CD14-positive monocyte (primary cell): ENCODE measurements around the gene PHC1. TPM values are rescaled to one million over a fixed set of nuclear protein-coding genes. Genes with fewer than 3 reads are reported as not detected.
"Not testable (repeated sequence)": the region's sequence is repeated elsewhere in the genome, so short reads cannot be mapped to it uniquely, and the experiment has no call there.

ENCODE experiments used
- DNase-seq, 3 donors: peaks; one replicate each; pipeline ENCODE4 v3.0.0-alpha.2; 2011 to 2022
- H2AFZ ChIP-seq: 2 replicates; pipeline ENCODE4 v1.6.0; 2012; ENCODE audit warnings: mild to moderate bottlenecking, low read depth, low read length, inconsistent platforms; ENCODE audit not compliant: insufficient read depth, poor library complexity, severe bottlenecking
- H3K27ac ChIP-seq, 2 donors: 1 replicate in 1 of 2; 2 replicates in 1 of 2; pipeline ENCODE4 v1.5.1; 2012 to 2013; ENCODE audit warnings: low read length in 2 of 2, control low read depth in 1 of 2, inconsistent platforms in 1 of 2, low read depth in 1 of 2, mild to moderate bottlenecking in 1 of 2
- H3K27me3 ChIP-seq, 2 donors: one replicate each; pipeline versions ENCODE4 v1.6.0 to v1.6.1; 2011 to 2013; ENCODE audit warnings: low read length in 2 of 2; ENCODE audit not compliant: control insufficient read depth in 2 of 2, insufficient read depth in 2 of 2
- H3K36me3 ChIP-seq, 2 donors: replicated peaks in 1 of 2; 1 replicate in 1 of 2; 2 replicates in 1 of 2; pipeline versions ENCODE4 v1.5.1 to v1.6.1; 2012 to 2013; ENCODE audit warnings: low read length in 2 of 2, control low read depth in 1 of 2, inconsistent platforms in 1 of 2, mild to moderate bottlenecking in 1 of 2; ENCODE audit not compliant: insufficient read depth in 2 of 2, control insufficient read depth in 1 of 2
- H3K4me1 ChIP-seq, 2 donors: 1 replicate in 1 of 2; 2 replicates in 1 of 2; pipeline versions ENCODE4 v1.5.1 to v1.6.1; 2012 to 2013; ENCODE audit warnings: low read length in 2 of 2, control low read depth in 1 of 2, inconsistent platforms in 1 of 2, mild to moderate bottlenecking in 1 of 2, moderate library complexity in 1 of 2; ENCODE audit not compliant: insufficient read depth in 2 of 2, control insufficient read depth in 1 of 2
- H3K4me2 ChIP-seq: replicated peaks from 2 replicates; pipeline ENCODE3; 2012; ENCODE audit warnings: low read length, moderate library complexity, mild to moderate bottlenecking; ENCODE audit not compliant: poor library complexity, severe bottlenecking; ENCODE audit errors: extremely low read depth
- H3K4me3 ChIP-seq, 3 experiments: fragments of 200-600 bp in 1 of 3; sonication (generic) in 1 of 3; replicated peaks in 1 of 3; 1 replicate in 2 of 3; 2 replicates in 1 of 3; pipeline ENCODE4 v1.5.1; 2011 to 2013; ENCODE audit warnings: low read length in 3 of 3, mild to moderate bottlenecking in 3 of 3, control low read depth in 2 of 3, low read depth in 2 of 3, inconsistent platforms in 1 of 3, moderate library complexity in 1 of 3
- H3K79me2 ChIP-seq: 2 replicates; pipeline ENCODE4 v1.6.0; 2012; ENCODE audit warnings: mild to moderate bottlenecking, control low read depth, inconsistent platforms, low read length, moderate library complexity; ENCODE audit not compliant: insufficient read depth
- H3K9ac ChIP-seq: 2 replicates; pipeline ENCODE4 v1.6.0; 2017; ENCODE audit warnings: low read length, mild to moderate bottlenecking; ENCODE audit not compliant: insufficient read depth, poor library complexity, severe bottlenecking
- H3K9me3 ChIP-seq, 2 donors: replicated peaks in 1 of 2; 1 replicate in 1 of 2; 2 replicates in 1 of 2; pipeline versions ENCODE4 v1.5.1 to v1.6.1; 2012 to 2013; ENCODE audit warnings: low read length in 2 of 2, control low read depth in 1 of 2; ENCODE audit not compliant: control insufficient read depth in 1 of 2, insufficient read depth in 1 of 2
- H4K20me1 ChIP-seq: 2 replicates; pipeline ENCODE4 v1.6.0; 2012; ENCODE audit warnings: mild to moderate bottlenecking, low read length, control low read depth, moderate library complexity; ENCODE audit not compliant: insufficient read depth
- H3K27ac Mint-ChIP-seq, 7 donors: one replicate each; pipeline ENCODE4 v1.8.0; 2020; ENCODE audit warnings: mild to moderate bottlenecking in 7 of 7, mixed read lengths in 7 of 7, moderate library complexity in 6 of 7, inconsistent platforms in 2 of 7
- H3K27me3 Mint-ChIP-seq, 3 donors: one replicate each; pipeline ENCODE4 v1.8.0; 2021 to 2022; ENCODE audit warnings: low read depth in 3 of 3, mild to moderate bottlenecking in 3 of 3, mixed read lengths in 3 of 3, moderate library complexity in 3 of 3, inconsistent platforms in 1 of 3
- H3K36me3 Mint-ChIP-seq, 2 donors: one replicate each; pipeline ENCODE4 v1.8.0; 2020; ENCODE audit warnings: mixed read lengths in 2 of 2, inconsistent platforms in 1 of 2, mild to moderate bottlenecking in 1 of 2
- H3K4me1 Mint-ChIP-seq: one replicate; pipeline ENCODE4 v1.8.0; 2020; ENCODE audit warnings: mild to moderate bottlenecking, mixed read lengths
- H3K4me3 Mint-ChIP-seq, 2 donors: one replicate each; pipeline ENCODE4 v1.8.0; 2020; ENCODE audit warnings: mild to moderate bottlenecking in 2 of 2, mixed read lengths in 2 of 2, moderate library complexity in 1 of 2
- H3K9me3 Mint-ChIP-seq, 7 donors: one replicate each; pipeline ENCODE4 v1.8.0; 2020 to 2022; ENCODE audit warnings: mixed read lengths in 7 of 7, mild to moderate bottlenecking in 6 of 7, moderate library complexity in 6 of 7, inconsistent platforms in 2 of 7
- WGBS: methylation state at CpG from one replicate; pipeline ENCODE4 v1.1.5; 2013; ENCODE audit warnings: missing lambda C conversion rate; ENCODE audit not compliant: insufficient coverage; 5-methylcytosine and 5-hydroxymethylcytosine counted together
- intact Hi-C, 2 donors: fragments of 100-400 bp; cut with micrococcal nuclease; formaldehyde crosslinking; loops; one replicate each; pipeline versions ENCODE4 v1.15.0 to v1.15.1; 2023
- polyA plus RNA-seq, 3 donors: library from polyadenylated mRNA; depleted of rRNA in 1 of 3; unstranded in 2 of 3; stranded (reverse) in 1 of 3; fragments of 300-500 nt in 2 of 3; fragments of >200 nt in 1 of 3; fragmentation: Illumina TruSeq in 2 of 3; gene quantifications; 1 replicate in 2 of 3; 2 replicates in 1 of 3; pipeline ENCODE4 v1.2.3, GENCODE V29; 2012 to 2021
- TF ChIP-seq, protein P1 (sequence below): fragments of 200-600 bp; IDR thresholded peaks from one replicate; pipeline ENCODE4 v1.8.0; 2022; ENCODE audit warnings: antibody characterized with exemption, mild to moderate bottlenecking

Gene PHC1
- polyA plus RNA-seq, 3 donors = 0.58 to 19.3 (median 1.4) TPM

DNA sequence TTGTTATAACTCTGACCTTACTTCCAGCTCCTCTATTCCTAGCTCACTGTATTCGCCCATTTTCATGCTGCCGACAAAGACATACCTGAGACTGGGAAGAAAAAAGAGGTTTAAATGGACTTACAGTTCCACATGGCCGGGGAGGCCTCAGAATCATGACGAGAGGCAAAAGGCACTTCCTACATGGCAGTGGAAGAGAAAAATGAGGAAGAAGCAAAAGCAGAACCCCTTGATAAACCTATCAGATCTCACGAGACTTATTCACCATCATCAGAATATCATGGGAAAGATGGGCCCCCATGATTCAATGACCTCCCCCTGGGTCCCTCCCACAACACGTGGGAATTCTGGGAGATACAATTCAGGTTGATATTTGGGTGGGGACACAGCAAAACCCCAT is 14.5 kb upstream of the PHC1 start:
- TF ChIP-seq, protein P1, sequence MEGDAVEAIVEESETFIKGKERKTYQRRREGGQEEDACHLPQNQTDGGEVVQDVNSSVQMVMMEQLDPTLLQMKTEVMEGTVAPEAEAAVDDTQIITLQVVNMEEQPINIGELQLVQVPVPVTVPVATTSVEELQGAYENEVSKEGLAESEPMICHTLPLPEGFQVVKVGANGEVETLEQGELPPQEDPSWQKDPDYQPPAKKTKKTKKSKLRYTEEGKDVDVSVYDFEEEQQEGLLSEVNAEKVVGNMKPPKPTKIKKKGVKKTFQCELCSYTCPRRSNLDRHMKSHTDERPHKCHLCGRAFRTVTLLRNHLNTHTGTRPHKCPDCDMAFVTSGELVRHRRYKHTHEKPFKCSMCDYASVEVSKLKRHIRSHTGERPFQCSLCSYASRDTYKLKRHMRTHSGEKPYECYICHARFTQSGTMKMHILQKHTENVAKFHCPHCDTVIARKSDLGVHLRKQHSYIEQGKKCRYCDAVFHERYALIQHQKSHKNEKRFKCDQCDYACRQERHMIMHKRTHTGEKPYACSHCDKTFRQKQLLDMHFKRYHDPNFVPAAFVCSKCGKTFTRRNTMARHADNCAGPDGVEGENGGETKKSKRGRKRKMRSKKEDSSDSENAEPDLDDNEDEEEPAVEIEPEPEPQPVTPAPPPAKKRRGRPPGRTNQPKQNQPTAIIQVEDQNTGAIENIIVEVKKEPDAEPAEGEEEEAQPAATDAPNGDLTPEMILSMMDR = no peak
- H3K4me3 ChIP-seq = no peak overlapping the region
- H3K36me3 Mint-ChIP-seq = peaks cover 2 to 4% of the 10 kb centered on the region in 2 donors

DNA sequence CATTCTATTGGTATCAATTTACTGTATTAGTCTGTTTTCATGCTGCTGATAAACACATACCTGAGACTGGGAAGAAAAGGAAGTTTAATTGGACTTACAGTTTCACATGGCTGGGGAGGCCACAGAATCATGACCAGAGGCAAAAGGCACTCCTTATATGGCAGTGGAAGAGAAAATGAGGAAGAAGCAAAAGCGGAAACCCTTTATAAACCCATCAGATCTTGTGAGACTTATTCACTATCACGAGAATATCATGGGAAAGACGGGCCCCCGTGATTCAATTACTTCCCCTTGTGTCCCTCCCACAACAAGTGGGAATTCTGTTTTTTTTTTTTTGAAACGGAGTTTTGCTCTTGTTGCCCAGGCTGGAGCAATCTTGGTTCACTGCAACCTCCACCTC is 11.6 kb upstream of the PHC1 start:
- H2AFZ ChIP-seq, H4K20me1 ChIP-seq, H3K4me2 ChIP-seq, H3K36me3 ChIP-seq, intact Hi-C loops, H3K27me3 ChIP-seq, H3K79me2 ChIP-seq, H3K9ac ChIP-seq, H3K27me3 Mint-ChIP-seq, H3K4me3 ChIP-seq, H3K36me3 Mint-ChIP-seq: not testable (repeated sequence)
- Mint-ChIP-seq H3K27ac (peak overlapping the region; percentile 76 to 92 (median 88)), H3K4me1 (peaks cover 24% of the 10 kb centered on the region), H3K9me3 (peaks cover 27 to 42% (median 39%) of the 10 kb centered on the region in 7 donors), H3K4me3 (peak overlapping the region in 1 of 2 donors; percentile 11)
- 0% methylated on average over 1 of the region's 5 CpGs for WGBS
- DNase-seq = peak; percentile 79 to 95 (median 93)
- Histone ChIP-seq H3K4me1 (peaks cover 21 to 27% of the 10 kb centered on the region in 2 donors), H3K27ac (peak overlapping the region; percentile 73 to 79), H3K9me3 (peaks cover 0 to 30% of the 10 kb centered on the region in 2 donors)

More for the DNA sequence above, 14.5 kb upstream of the PHC1 start:
- Histone ChIP-seq H3K4me2 (no peak overlapping the region), H3K9ac (no peak overlapping the region), H3K79me2 (no peaks in the 10 kb centered on the region), H3K27ac (peak overlapping the region in 1 of 2 donors; percentile 53), H3K4me1 (peaks cover 17 to 23% of the 10 kb centered on the region in 2 donors), H2AFZ (peak overlapping the region; percentile 47), H3K36me3 (no peaks in the 10 kb centered on the region), H3K27me3 (no peaks in the 10 kb centered on the region), H4K20me1 (no peaks in the 10 kb centered on the region), H3K9me3 (peaks cover 0 to 33% of the 10 kb centered on the region in 2 donors)
- intact Hi-C loops = no loop called here
- WGBS = no CpG with 5 or more reads among the region's 6 CpGs
- Mint-ChIP-seq H3K27me3 (peaks cover 2 to 15% (median 3%) of the 10 kb centered on the region in 3 donors), H3K4me3 (no peak overlapping the region), H3K9me3 (peaks cover 27 to 47% (median 39%) of the 10 kb centered on the region in 7 donors), H3K4me1 (peaks cover 24% of the 10 kb centered on the region), H3K27ac (peak overlapping the region in 6 of 7 donors; percentile 47 to 89 (median 76))
- peak; percentile 48 to 71 (median 69) for DNase-seq
